Panc1 (cell line): Measurements from ENCODE around the gene TM9SF4. TPM values are rescaled to one million over a fixed set of nuclear protein-coding genes. Genes with fewer than 3 reads are reported as not detected.

Experiments
- ATAC-seq: fragments of 200-7000 bp; cut with Tn5 transposase; 2 replicates; pipeline ENCODE4 v1.9.1; 2020; ENCODE audit warnings: mild to moderate bottlenecking, moderate library complexity
- BruUV-seq: library from RNA; stranded (reverse); fragments of 400-500 nt; replicated peaks from 2 replicates; lab custom pipeline; 2021; lab: Mats Ljungman, UMichigan
- CTCF ChIA-PET: fragments of 300-600 bp; sonication (Branson Sonifier 250); formaldehyde crosslinking; loops from one replicate; lab custom pipeline; 2022; ENCODE audit warnings: antibody characterized with exemption; lab: Charles Lee
- POLR2A ChIA-PET: fragments of 300-600 bp; sonication (Branson Sonifier 250); formaldehyde crosslinking; loops from one replicate; lab custom pipeline; 2022; ENCODE audit warnings: antibody characterized with exemption; lab: Charles Lee
- DNase-seq: peaks from one replicate; pipeline ENCODE4 v3.0.0-alpha.2; 2010; ENCODE audit warnings: low read depth, low spot score
- H3K27ac ChIP-seq: 2 replicates; pipeline ENCODE4 v1.5.1; 2011; ENCODE audit warnings: mild to moderate bottlenecking, low read length, inconsistent platforms
- H3K27me3 ChIP-seq: fragments of 200-500 bp; sonication (Bioruptor generic); 2 replicates; pipeline ENCODE4 v1.6.0; 2014; ENCODE audit warnings: low read length, inconsistent platforms; ENCODE audit not compliant: control insufficient read depth, insufficient read depth
- H3K36me3 ChIP-seq: fragments of 200-500 bp; sonication (Bioruptor generic); 2 replicates; pipeline ENCODE4 v1.5.1; 2014; ENCODE audit warnings: inconsistent platforms, mild to moderate bottlenecking, low read length, moderate library complexity; ENCODE audit not compliant: control insufficient read depth, insufficient read depth
- H3K4me1 ChIP-seq: 2 replicates; pipeline ENCODE4 v1.5.1; 2011; ENCODE audit warnings: inconsistent platforms, mild to moderate bottlenecking, low read length, moderate library complexity; ENCODE audit not compliant: control insufficient read depth, insufficient read depth
- H3K4me3 ChIP-seq, 2 experiments: 2 replicates each; pipeline ENCODE4 v1.5.1; 2011 to 2012; ENCODE audit warnings: low read depth in 2 of 2, low read length in 2 of 2, mild to moderate bottlenecking in 2 of 2, inconsistent platforms in 1 of 2, moderate library complexity in 1 of 2
- H3K9me3 ChIP-seq: fragments of 200-500 bp; sonication (Bioruptor generic); 2 replicates; pipeline ENCODE4 v1.5.1; 2014; ENCODE audit warnings: low read depth, mild to moderate bottlenecking, inconsistent platforms, low read length, moderate library complexity; ENCODE audit not compliant: control insufficient read depth, insufficient read depth
- CTCF ChIP-seq: fragments of 450-650 bp; IDR thresholded peaks from 2 replicates; pipeline ENCODE4 v1.5.1; 2017; ENCODE audit warnings: mild to moderate bottlenecking
- POLR2AphosphoS5 ChIP-seq: IDR thresholded peaks from 2 replicates; pipeline ENCODE4 v1.6.1; 2012; ENCODE audit warnings: mild to moderate bottlenecking, low read depth, low read length, moderate library complexity
- REST ChIP-seq, 2 experiments: IDR thresholded peaks; 2 replicates each; pipeline ENCODE4 v1.6.1; 2011 to 2012; ENCODE audit warnings: low read depth in 2 of 2, control low read depth in 1 of 2, low read length in 1 of 2, mild to moderate bottlenecking in 1 of 2, moderate library complexity in 1 of 2; ENCODE audit not compliant: insufficient read depth in 1 of 2
- SIN3A ChIP-seq: IDR thresholded peaks from 2 replicates; pipeline ENCODE4 v1.6.1; 2012; ENCODE audit warnings: low read depth, mild to moderate bottlenecking, low read length, moderate library complexity, borderline replicate concordance; ENCODE audit not compliant: insufficient read depth
- TCF7L2 ChIP-seq: IDR thresholded peaks from 2 replicates; pipeline ENCODE4 v1.6.1; 2011; ENCODE audit warnings: mild to moderate bottlenecking, low read depth, low read length, inconsistent platforms
- in situ Hi-C: cut with HindIII; loops from 2 replicates; pipeline ENCODE4 v1.10.0; 2016; ENCODE audit warnings: low sequenced_read_pairs, low pct_unique_long_range_greater_than_20kb
- intact Hi-C: fragments of 100-400 bp; cut with micrococcal nuclease; formaldehyde crosslinking; loops from one replicate; pipeline ENCODE4 v1.10.0; 2022; ENCODE audit not compliant: unreplicated experiment
- total RNA-seq: library from RNA; stranded (reverse); gene quantifications from one replicate; pipeline ENCODE4 v1.2.1, GENCODE V29; 2021; ENCODE audit not compliant: unreplicated experiment

TM9SF4 gene
- total RNA-seq, 1 experiment from 2014 or later, result 180 TPM

- no TSS peak for BruUV-seq
- intact Hi-C loops, result no loop called here
- no peaks in the 10 kb centered on the region; the same call in 1 of the 2 replicates for H3K36me3 ChIP-seq
- ChIA-PET POLR2A (no interaction called here), CTCF (no interaction called here)
- no peak overlapping the region for H3K4me3 ChIP-seq
- TF ChIP-seq POLR2AphosphoS5, result no peak
- no peak for TF ChIP-seq REST (IDR thresholded peaks at IDR 0.05; ENCODE audit: insufficient read depth in 1 of 2, low read depth in 2 of 2, low read length in 1 of 2)
- DNase-seq (no peak), ATAC-seq (no peak)
- H3K4me1 ChIP-seq, result 0 out of 2 replicates have a peak, but pooled peaks cover under 1% of the 10 kb centered on the region
- no peaks in the 10 kb centered on the region for H3K27me3 ChIP-seq
- no peak overlapping the region for H3K27ac ChIP-seq
- in situ Hi-C loops, result no loop called here
- no peaks in the 10 kb centered on the region for H3K9me3 ChIP-seq
Measured at GRCh38 chr20:32130352-32130751, 20.8 kb downstream of the TM9SF4 start.

DNA sequence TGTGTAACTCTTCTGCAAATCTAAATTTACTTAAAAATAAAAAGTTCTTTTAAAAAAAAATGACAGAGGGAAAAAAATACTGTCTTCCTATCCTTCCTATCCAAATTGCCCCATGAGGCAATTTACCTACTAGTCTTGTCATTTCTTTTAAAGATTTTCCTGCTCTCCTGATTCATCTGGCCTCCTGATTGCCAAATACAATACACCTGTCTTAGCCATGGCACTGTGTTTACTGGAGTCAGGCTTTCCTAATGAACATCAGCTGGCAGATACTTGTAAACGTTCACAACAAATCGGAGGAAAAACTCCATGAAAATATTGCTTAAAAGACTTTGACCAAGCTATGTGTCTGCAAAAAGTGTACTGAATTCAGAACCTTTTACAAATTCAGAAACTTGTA, 21.5 kb downstream of the TM9SF4 start:
- ChIA-PET POLR2A (no interaction called here), CTCF (no interaction called here)
- no peak for TF ChIP-seq TCF7L2
- no peak for TF ChIP-seq CTCF
- no peak for TF ChIP-seq REST (IDR thresholded peaks at IDR 0.05; ENCODE audit: insufficient read depth in 1 of 2, low read depth in 2 of 2, low read length in 1 of 2)
- TF ChIP-seq SIN3A, result no peak
- TF ChIP-seq POLR2AphosphoS5, result no peak
- no peaks in the 10 kb centered on the region for H3K27me3 ChIP-seq
- no peak for ATAC-seq
- DNase-seq, result no peak
- in situ Hi-C loops, result no loop called here
- H3K9me3 ChIP-seq, result no peaks in the 10 kb centered on the region
- H3K4me3 ChIP-seq, result no peak overlapping the region
- H3K27ac ChIP-seq, result no peak overlapping the region
- H3K36me3 ChIP-seq, result peaks cover 4% of the 10 kb centered on the region; the same call in 1 of the 2 replicates
- intact Hi-C loops, result no loop called here
- BruUV-seq, result no TSS peak
- 0 out of 2 replicates have a peak, but pooled peaks cover 4% of the 10 kb centered on the region for H3K4me1 ChIP-seq
